GM18508 (cell line): ENCODE data around the gene IRGC.

Experiments used
- ATAC-seq: cut with Tn5 transposase; IDR thresholded peaks from one replicate; pipeline ENCODE4 v1.9.1; 2021; ENCODE audit warnings: moderate number of reproducible peaks; ENCODE audit not compliant: insufficient read depth, unreplicated experiment

Gene IRGC

GRCh38 chr19:43720936-43721335 lies 5.1 kb downstream of the IRGC start:
- ATAC-seq: no peak

- no peak for ATAC-seq
Observed at GRCh38 chr19:43721469-43722048, 5.7 kb downstream of the IRGC start.

GRCh38 chr19:43723588-43723987 lies 7.7 kb downstream of the IRGC start:
- no peak for ATAC-seq

- ATAC-seq: no peak
Observed at GRCh38 chr19:43724896-43725295, 9.0 kb downstream of the IRGC start.

GRCh38 chr19:43725468-43725867 lies 9.6 kb downstream of the IRGC start:
- no peak for ATAC-seq

GRCh38 chr19:43726736-43727592 lies 11.1 kb downstream of the IRGC start:
- ATAC-seq: no peak

GRCh38 chr19:43727593-43727853 lies 11.6 kb downstream of the IRGC start:
- no peak for ATAC-seq

GRCh38 chr19:43729919-43730318 lies 14.0 kb downstream of the IRGC start:
- ATAC-seq: no peak

GRCh38 chr19:43731346-43731745 lies 15.5 kb downstream of the IRGC start:
- no peak for ATAC-seq

- ATAC-seq: no peak
Observed at GRCh38 chr19:43731846-43732245, 16.0 kb downstream of the IRGC start.

- no peak for ATAC-seq
Observed at GRCh38 chr19:43735013-43735412, 19.1 kb downstream of the IRGC start.

- no peak for ATAC-seq
Observed at GRCh38 chr19:43735957-43736356, 20.1 kb downstream of the IRGC start.

- ATAC-seq: no peak
Observed at GRCh38 chr19:43738780-43739211, 22.9 kb downstream of the IRGC start.

GRCh38 chr19:43739439-43740235 lies 23.8 kb downstream of the IRGC start:
- ATAC-seq: no peak

- no peak for ATAC-seq
Observed at GRCh38 chr19:43741075-43741825, 25.4 kb downstream of the IRGC start.

GRCh38 chr19:43743059-43743458 lies 27.2 kb downstream of the IRGC start:
- ATAC-seq: no peak

GRCh38 chr19:43747557-43748204 lies 31.8 kb downstream of the IRGC start:
- no peak for ATAC-seq

- no peak for ATAC-seq
Observed at GRCh38 chr19:43748205-43748594, 32.3 kb downstream of the IRGC start.

- ATAC-seq: no peak
Observed at GRCh38 chr19:43748685-43749084, 32.8 kb downstream of the IRGC start.

GRCh38 chr19:43749152-43749551 lies 33.3 kb downstream of the IRGC start:
- ATAC-seq: no peak
